SU-DHL-6 (cell line): ENCODE measurements around the gene PTK6.

ENCODE experiments used
- CTCF ChIP-seq: fragments of 200-600 bp; sonication (generic); IDR thresholded peaks from one replicate; pipeline ENCODE4 v1.5.1; 2017; ENCODE audit warnings: antibody characterized with exemption, mild to moderate bottlenecking, low read length, moderate library complexity; ENCODE audit not compliant: insufficient read depth, poor library complexity, severe bottlenecking
- EZH2phosphoT487 ChIP-seq: fragments of 200-600 bp; sonication (generic), shearing (Covaris generic); conservative IDR thresholded peaks from 2 replicates; pipeline ENCODE4 v1.6.1; 2018; ENCODE audit warnings: mild to moderate bottlenecking, antibody characterized with exemption, low read length, moderate library complexity, mixed read lengths

- TF ChIP-seq CTCF (no peak), EZH2phosphoT487 (no peak)
Observed at GRCh38 chr20:63533871-63534393, 3.2 kb downstream of the PTK6 start.
